Lung (tissue), 16 donors: ENCODE results near the gene NFKBIL1. TPM values are rescaled to one million over a fixed set of nuclear protein-coding genes. Genes with fewer than 3 reads are reported as not detected.
"Not testable (repeated sequence)": the region's sequence is repeated elsewhere in the genome, so short reads cannot be mapped to it uniquely, and the experiment has no call there.

ENCODE experiments used
- ATAC-seq: fragments of 200-7000 bp; cut with Tn5 transposase; one replicate; pipeline ENCODE4 v1.9.1; 2020; ENCODE audit warnings: moderate number of reproducible peaks; ENCODE audit not compliant: insufficient read depth, low FRiP score
- DNase-seq, 3 donors: peaks; one replicate each; pipeline ENCODE4 v3.0.0-alpha.2; 2013 to 2017
- H3K27ac ChIP-seq, 2 donors: one replicate each; pipeline ENCODE4 v1.5.1; 2013; ENCODE audit warnings: mild to moderate bottlenecking in 2 of 2, moderate library complexity in 2 of 2, control low read depth in 1 of 2, inconsistent platforms in 1 of 2, low read depth in 1 of 2, low read length in 1 of 2
- H3K27me3 ChIP-seq, 3 donors: one replicate each; pipeline ENCODE4 v1.5.1; 2013; ENCODE audit warnings: low read length in 2 of 3; ENCODE audit not compliant: control insufficient read depth in 3 of 3, insufficient read depth in 3 of 3
- H3K36me3 ChIP-seq, 4 donors: one replicate each; pipeline ENCODE4 v1.5.1; 2013; ENCODE audit warnings: low read length in 4 of 4, mild to moderate bottlenecking in 1 of 4, moderate library complexity in 1 of 4; ENCODE audit not compliant: control insufficient read depth in 4 of 4, insufficient read depth in 4 of 4
- H3K4me1 ChIP-seq, 5 donors: one replicate each; pipeline ENCODE4 v1.5.1; 2013; ENCODE audit warnings: low read length in 5 of 5, mild to moderate bottlenecking in 2 of 5, moderate library complexity in 1 of 5; ENCODE audit not compliant: control insufficient read depth in 5 of 5, insufficient read depth in 5 of 5
- H3K4me3 ChIP-seq: one replicate; pipeline ENCODE4 v1.5.1; 2013; ENCODE audit warnings: mild to moderate bottlenecking, control low read depth, moderate library complexity
- H3K9ac ChIP-seq, 2 donors: one replicate each; pipeline ENCODE4 v1.5.1; 2013; ENCODE audit warnings: low read length in 2 of 2, control low read depth in 1 of 2; ENCODE audit not compliant: insufficient read depth in 1 of 2
- H3K9me3 ChIP-seq, 4 donors: one replicate each; pipeline ENCODE4 v1.5.1; 2013; ENCODE audit warnings: low read length in 3 of 4, mild to moderate bottlenecking in 1 of 4, moderate library complexity in 1 of 4; ENCODE audit not compliant: control insufficient read depth in 4 of 4, insufficient read depth in 3 of 4
- CTCF ChIP-seq: IDR thresholded peaks from 2 replicates; pipeline ENCODE4 v1.5.1; 2012; ENCODE audit warnings: mild to moderate bottlenecking; ENCODE audit errors: control extremely low read depth, extremely low read depth
- WGBS, 2 donors: extraction: QIAGEN DNeasy Blood & Tissue Kit; methylation state at CpG; one replicate each; pipeline ENCODE4 v1.1.7; 2013; 5-methylcytosine and 5-hydroxymethylcytosine counted together
- long read RNA-seq, 5 donors: transcript quantifications; one replicate each; lab custom pipeline, GENCODE V29; 2026
- polyA plus RNA-seq, 2 donors: library from polyadenylated mRNA; stranded (reverse); fragments of 200-250 nt; gene quantifications; one replicate each; pipeline ENCODE4 v1.2.1, GENCODE V29; 2013
- total RNA-seq, 2 donors: library from RNA; depleted of rRNA in 1 of 2; stranded (reverse); fragments of >200 nt in 1 of 2; gene quantifications; one replicate each; pipeline ENCODE4 v1.2.1, GENCODE V29; 2014 to 2021
- donor health status: control.
- donor health status: control.
- donor health status: Bipolar disorder and iron deficiency.
- donor health status: healthy.
- donor health status: DM: yes; HTN: yes; CAD: no.

NFKBIL1 gene
- 10 to 100 TPM; 13.5 to 19.2 TPM for total RNA-seq
- polyA plus RNA-seq, result 10 to 100 TPM; 18.9 to 32.2 TPM
- long read RNA-seq, donor 1, transcript NFKBIL1-201 (4 exons, 1,401 nt), result minor isoform, 5 of 11 reads
- long read RNA-seq, donor 1, transcript NFKBIL1-203 (4 exons, 1,478 nt), result major isoform, 6 of 11 reads
- long read RNA-seq, donor 1, partial matches to known transcripts, result 0 of 11 reads
- long read RNA-seq, donor 1, other reads (novel, unspliced or antisense), result 0 of 11 reads
- long read RNA-seq, donor 2, partial matches to known transcripts, result 0 of 4 reads
- long read RNA-seq, donor 2, other reads (novel, unspliced or antisense), result 0 of 4 reads
- long read RNA-seq, donor 3, partial matches to known transcripts, result 0 of 4 reads
- long read RNA-seq, donor 3, other reads (novel, unspliced or antisense), result 0 of 4 reads
- long read RNA-seq, donor 4, partial matches to known transcripts, result 0 of 4 reads
- long read RNA-seq, donor 4, other reads (novel, unspliced or antisense), result 0 of 4 reads
- long read RNA-seq, donor 5, transcript NFKBIL1-203 (4 exons, 1,478 nt), result major isoform, 12 of 27 reads
- long read RNA-seq, donor 5, partial matches to known transcripts, result 11 of 27 reads
- long read RNA-seq, donor 5, other reads (novel, unspliced or antisense), result 0 of 27 reads

GRCh38 chr6:31546958-31547726 is at the start of gene NFKBIL1:
TSS of gene NFKBIL1 (plus strand) at chr6:31547608. CDS start at chr6:31547695, 87 bp downstream.
- 0% methylated on average over 25 of the region's 25 CpGs for WGBS, 2 donors
- peaks cover 0 to 28% (median 4%) of the 10 kb centered on the region in 5 donors for H3K4me1 ChIP-seq
- ATAC-seq, result peak; percentile 91

GRCh38 chr6:31498748-31499147 is 48.7 kb upstream of the NFKBIL1 start:
- Histone ChIP-seq H3K27ac (no peak overlapping the region), H3K27me3 (peaks cover 0 to 78% (median 23%) of the 10 kb centered on the region in 3 donors), H3K36me3 (no peaks in the 10 kb centered on the region), H3K9me3 (no peaks in the 10 kb centered on the region), H3K9ac (no peak overlapping the region), H3K4me3 (no peak overlapping the region), H3K4me1 (peaks cover 0 to 10% (median 7%) of the 10 kb centered on the region in 5 donors)
- DNase-seq (no peak), ATAC-seq (no peak)
- WGBS, 2 donors, result 23 to 24% methylated on average over 21 of the region's 21 CpGs
- TF ChIP-seq CTCF, result no peak

More at GRCh38 chr6:31546958-31547726, at the start of gene NFKBIL1:
- peak within 1 kb of the TSS in 1 of 2 donors; percentile 63 for H3K9ac ChIP-seq
- DNase-seq, result peak; percentile 96 to 99 (median 98)
- H3K27ac ChIP-seq, result peak within 1 kb of the TSS; percentile 84 to 87
- H3K4me3 ChIP-seq, result peak within 1 kb of the TSS; percentile 38
- H3K36me3 ChIP-seq, result peaks cover 0 to 9% (median 4%) of the 10 kb centered on the region in 4 donors
- H3K27me3 ChIP-seq, result no peaks in the 10 kb centered on the region
- H3K9me3 ChIP-seq, result no peaks in the 10 kb centered on the region
- TF ChIP-seq CTCF, result no peak

- H3K9me3 ChIP-seq, H3K9ac ChIP-seq, H3K36me3 ChIP-seq, ATAC-seq, H3K4me1 ChIP-seq, H3K4me3 ChIP-seq, DNase-seq, H3K27ac ChIP-seq: not testable (repeated sequence)
- peaks cover 0 to 78% (median 23%) of the 10 kb centered on the region in 3 donors for H3K27me3 ChIP-seq
- WGBS, 2 donors, result 100% methylated on average over 1 of the region's 2 CpGs
Observed at GRCh38 chr6:31499648-31500047, 47.8 kb upstream of the NFKBIL1 start.
